Spleen (tissue), 7 donors: Measurements from ENCODE around the gene USP34.

Experiments used
- POLR2A ChIP-seq, 3 donors: fragments of 450-650 bp; IDR thresholded peaks; one replicate each; pipeline ENCODE4 v1.5.1; 2017; ENCODE audit warnings: antibody characterized with exemption in 3 of 3, mild to moderate bottlenecking in 1 of 3
- POLR2AphosphoS5 ChIP-seq, 3 donors: sonication (generic); formaldehyde crosslinking; IDR thresholded peaks; one replicate each; pipeline ENCODE4 v1.5.1; 2017; ENCODE audit warnings: antibody characterized with exemption in 3 of 3
- TF ChIP-seq, protein P1 (sequence below), 11 experiments: fragments of 200-600 bp in 7 of 11; fragments of 450-650 bp in 4 of 11; sonication (generic) in 4 of 11; IDR thresholded peaks in 8 of 11; conservative IDR thresholded peaks in 3 of 11; 1 replicate in 7 of 11; 2 replicates in 4 of 11; pipeline versions ENCODE4 v1.4.0 to v1.8.0; 2016 to 2021; ENCODE audit warnings: antibody characterized with exemption in 11 of 11, inconsistent platforms in 4 of 11, mild to moderate bottlenecking in 1 of 11
- donor health status: DM: no; HTN: no; CAD: no; lungs with moderate emphysema.
- donor health status: DM: no; HTN: no; CAD: no.
- donor health status: DM: no; HTN: no; CAD: no.

DNA sequence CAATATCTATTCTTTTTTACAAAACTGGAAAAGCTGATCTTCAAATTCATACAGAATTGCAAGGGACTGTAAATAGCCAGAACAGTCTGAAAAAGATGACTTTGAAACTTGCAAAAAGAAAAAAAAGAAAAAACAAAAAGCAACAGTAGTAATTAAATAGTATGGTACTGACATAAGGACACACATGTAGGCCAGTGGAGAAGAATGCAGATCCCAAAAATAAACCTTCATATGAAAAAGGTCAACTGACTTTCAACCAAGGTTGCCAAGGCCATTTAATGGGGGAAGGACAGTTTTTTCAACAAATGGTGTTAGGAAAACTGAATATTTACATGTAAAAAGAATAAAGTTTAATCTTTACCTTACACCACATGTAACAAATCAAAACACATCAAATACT lies 111.8 kb downstream of the USP34 start:
- TF ChIP-seq, protein P1, sequence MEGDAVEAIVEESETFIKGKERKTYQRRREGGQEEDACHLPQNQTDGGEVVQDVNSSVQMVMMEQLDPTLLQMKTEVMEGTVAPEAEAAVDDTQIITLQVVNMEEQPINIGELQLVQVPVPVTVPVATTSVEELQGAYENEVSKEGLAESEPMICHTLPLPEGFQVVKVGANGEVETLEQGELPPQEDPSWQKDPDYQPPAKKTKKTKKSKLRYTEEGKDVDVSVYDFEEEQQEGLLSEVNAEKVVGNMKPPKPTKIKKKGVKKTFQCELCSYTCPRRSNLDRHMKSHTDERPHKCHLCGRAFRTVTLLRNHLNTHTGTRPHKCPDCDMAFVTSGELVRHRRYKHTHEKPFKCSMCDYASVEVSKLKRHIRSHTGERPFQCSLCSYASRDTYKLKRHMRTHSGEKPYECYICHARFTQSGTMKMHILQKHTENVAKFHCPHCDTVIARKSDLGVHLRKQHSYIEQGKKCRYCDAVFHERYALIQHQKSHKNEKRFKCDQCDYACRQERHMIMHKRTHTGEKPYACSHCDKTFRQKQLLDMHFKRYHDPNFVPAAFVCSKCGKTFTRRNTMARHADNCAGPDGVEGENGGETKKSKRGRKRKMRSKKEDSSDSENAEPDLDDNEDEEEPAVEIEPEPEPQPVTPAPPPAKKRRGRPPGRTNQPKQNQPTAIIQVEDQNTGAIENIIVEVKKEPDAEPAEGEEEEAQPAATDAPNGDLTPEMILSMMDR (IDR thresholded peaks at IDR 0.05 in 8 of 11, conservative IDR thresholded peaks at IDR 0.05 in 3 of 11): no peak
- TF ChIP-seq POLR2A (IDR thresholded peaks at IDR 0.05) (no peak), POLR2AphosphoS5 (IDR thresholded peaks at IDR 0.05) (no peak)
